ENCODE measurements around the gene DUSP7. TPM values are rescaled to one million over a fixed set of nuclear protein-coding genes. Genes with fewer than 3 reads are reported as not detected.

Gene DUSP7
- total RNA-seq, 1 experiment from 2014 or later = 39.9 TPM

- DNase-seq (ENCODE audit: low read depth) = no peak
These were observed 45.9 kb downstream of the DUSP7 start for GRCh38 chr3:52010431-52010830.

- DNase-seq (ENCODE audit: low read depth) = no peak
These were observed 49.1 kb downstream of the DUSP7 start for GRCh38 chr3:52007291-52007690.

- DNase-seq (ENCODE audit: low read depth) = no peak
These were observed 49.6 kb downstream of the DUSP7 start for GRCh38 chr3:52006820-52007133.

- DNase-seq (ENCODE audit: low read depth) = no peak
These were observed 50.2 kb downstream of the DUSP7 start for GRCh38 chr3:52006017-52006819.

- no peak for DNase-seq (ENCODE audit: low read depth)
These were observed 50.8 kb downstream of the DUSP7 start for GRCh38 chr3:52005571-52005986.

- DNase-seq (ENCODE audit: low read depth) = no peak
These were observed 51.4 kb downstream of the DUSP7 start for GRCh38 chr3:52004906-52005395.

- DNase-seq (ENCODE audit: low read depth) = peak; percentile 65
These were observed 52.1 kb downstream of the DUSP7 start for GRCh38 chr3:52004163-52004787.

- no peak for DNase-seq (ENCODE audit: low read depth)
These were observed 53.6 kb downstream of the DUSP7 start for GRCh38 chr3:52002748-52003147.

- DNase-seq (ENCODE audit: low read depth) = peak; percentile 72
These were observed 54.9 kb downstream of the DUSP7 start for GRCh38 chr3:52001443-52001974.

GRCh38 chr3:51999846-52000245 is 56.5 kb downstream of the DUSP7 start:
- no peak for DNase-seq (ENCODE audit: low read depth)

Other genes starting within 250 kb of the DUSP7 start
- gene IQCF2, start 195.0 kb downstream of the DUSP7 start, total RNA-seq (2014; rRNA removed; shearing (Covaris generic)) = not detected in 2 replicates
- not detected in 2 replicates for gene IQCF5, start 181.0 kb downstream of the DUSP7 start, total RNA-seq (2014; rRNA removed; shearing (Covaris generic))
- gene IQCF1, start 153.2 kb downstream of the DUSP7 start, total RNA-seq (2014; rRNA removed; shearing (Covaris generic)) = 0.50 and 0.57 TPM in 2 replicates
- 78.3 and 87.2 TPM in 2 replicates for gene RRP9, start 114.7 kb downstream of the DUSP7 start, total RNA-seq (2014; rRNA removed; shearing (Covaris generic))
- gene PARP3, start 114.2 kb downstream of the DUSP7 start, total RNA-seq (2014; rRNA removed; shearing (Covaris generic)) = 22.5 and 31.4 TPM in 2 replicates
- 0.08 and 0.23 TPM in 2 replicates for gene GPR62, start 101.2 kb downstream of the DUSP7 start, total RNA-seq (2014; rRNA removed; shearing (Covaris generic))
- gene PCBP4, start 89.1 kb downstream of the DUSP7 start, total RNA-seq (2014; rRNA removed; shearing (Covaris generic)) = 85.6 and 95.9 TPM in 2 replicates
- gene ABHD14B, start 82.5 kb downstream of the DUSP7 start, total RNA-seq (2014; rRNA removed; shearing (Covaris generic)) = 75.0 and 94.0 TPM in 2 replicates
- gene ABHD14A, start 81.5 kb downstream of the DUSP7 start, total RNA-seq (2014; rRNA removed; shearing (Covaris generic)) = 24.6 and 25.1 TPM in 2 replicates
- 105 and 171 TPM in 2 replicates for gene ACY1, start 73.0 kb downstream of the DUSP7 start, total RNA-seq (2014; rRNA removed; shearing (Covaris generic))
- 1,388 and 1,455 TPM in 2 replicates for gene RPL29, start 60.7 kb downstream of the DUSP7 start, total RNA-seq (2014; rRNA removed; shearing (Covaris generic))
- 26.0 and 31.3 TPM in 2 replicates for gene POC1A, start 97.9 kb upstream of the DUSP7 start, total RNA-seq (2014; rRNA removed; shearing (Covaris generic))
- 57.6 and 71.5 TPM in 2 replicates for gene ALAS1, start 141.6 kb upstream of the DUSP7 start, total RNA-seq (2014; rRNA removed; shearing (Covaris generic))
- gene TLR9, start 169.1 kb upstream of the DUSP7 start, total RNA-seq (2014; rRNA removed; shearing (Covaris generic)) = not detected in 2 replicates
- gene TWF2, start 182.6 kb upstream of the DUSP7 start, total RNA-seq (2014; rRNA removed; shearing (Covaris generic)) = 180 and 202 TPM in 2 replicates
- 1.5 and 1.8 TPM in 2 replicates for gene PPM1M, start 189.2 kb upstream of the DUSP7 start, total RNA-seq (2014; rRNA removed; shearing (Covaris generic))
- 67.2 and 72.9 TPM in 2 replicates for gene WDR82, start 222.1 kb upstream of the DUSP7 start, total RNA-seq (2014; rRNA removed; shearing (Covaris generic))
- 19.1 and 26.5 TPM in 2 replicates for gene GLYCTK, start 231.3 kb upstream of the DUSP7 start, total RNA-seq (2014; rRNA removed; shearing (Covaris generic))